H9 (cell line): ENCODE results near the gene PTGDR. TPM values are rescaled to one million over a fixed set of nuclear protein-coding genes. Genes with fewer than 3 reads are reported as not detected.

Experiments used
- DNase-seq: peaks from one replicate; pipeline ENCODE4 v3.0.0-alpha.2; 2017
- H2AFZ ChIP-seq: one replicate; pipeline ENCODE4 v1.6.1; 2013; ENCODE audit warnings: mild to moderate bottlenecking, low read length, control low read depth, moderate library complexity
- H2AK5ac ChIP-seq: 2 replicates; pipeline ENCODE4 v1.6.1; 2013; ENCODE audit warnings: low read length, control low read depth, mixed read lengths; ENCODE audit not compliant: insufficient read length
- H2BK120ac ChIP-seq: one replicate; pipeline ENCODE4 v1.6.1; 2013; ENCODE audit warnings: low read depth, mild to moderate bottlenecking, low read length, control low read depth, inconsistent platforms; ENCODE audit not compliant: poor library complexity, severe bottlenecking
- H2BK12ac ChIP-seq: 2 replicates; pipeline ENCODE4 v1.6.1; 2013; ENCODE audit warnings: low read length, control low read depth, mixed read lengths, low read depth; ENCODE audit not compliant: insufficient read length
- H2BK15ac ChIP-seq: 2 replicates; pipeline ENCODE4 v1.6.1; 2013; ENCODE audit warnings: low read depth, low read length, control low read depth
- H2BK20ac ChIP-seq: one replicate; pipeline ENCODE4 v1.6.1; 2013; ENCODE audit warnings: low read depth, mild to moderate bottlenecking, low read length, control low read depth, inconsistent platforms; ENCODE audit not compliant: poor library complexity, severe bottlenecking
- H2BK5ac ChIP-seq: 2 replicates; pipeline ENCODE4 v1.6.1; 2013; ENCODE audit warnings: low read length, control low read depth, mixed read lengths; ENCODE audit not compliant: insufficient read length
- H3K14ac ChIP-seq: 2 replicates; pipeline ENCODE4 v1.6.1; 2013; ENCODE audit warnings: low read length, control low read depth; ENCODE audit not compliant: insufficient read depth
- H3K18ac ChIP-seq: 2 replicates; pipeline ENCODE4 v1.6.1; 2013; ENCODE audit warnings: low read depth, mild to moderate bottlenecking, mixed read lengths, low read length, control low read depth; ENCODE audit not compliant: insufficient read length
- H3K23ac ChIP-seq: 2 replicates; pipeline ENCODE4 v1.6.1; 2013; ENCODE audit warnings: low read length, control low read depth, mixed read lengths, low read depth; ENCODE audit not compliant: insufficient read length
- H3K23me2 ChIP-seq: 2 replicates; pipeline ENCODE4 v1.6.1; 2013; ENCODE audit warnings: low read depth, mild to moderate bottlenecking, mixed read lengths, low read length, control low read depth; ENCODE audit not compliant: insufficient read length, poor library complexity, severe bottlenecking
- H3K27ac ChIP-seq: 2 replicates; pipeline ENCODE4 v1.5.1; 2013; ENCODE audit warnings: low read length, control low read depth, mixed read lengths, low read depth; ENCODE audit not compliant: insufficient read length
- H3K27me3 ChIP-seq: 2 replicates; pipeline ENCODE4 v1.6.1; 2013; ENCODE audit warnings: low read length, control low read depth, inconsistent platforms; ENCODE audit not compliant: insufficient read depth
- H3K4ac ChIP-seq: 2 replicates; pipeline ENCODE4 v1.6.1; 2013; ENCODE audit warnings: low read depth, mild to moderate bottlenecking, control low read depth, inconsistent platforms, low read length, moderate library complexity
- H3K4me1 ChIP-seq: 2 replicates; pipeline ENCODE4 v1.6.1; 2013; ENCODE audit warnings: low read length, control low read depth, inconsistent platforms; ENCODE audit not compliant: insufficient read depth
- H3K4me2 ChIP-seq: 2 replicates; pipeline ENCODE4 v1.6.1; 2013; ENCODE audit warnings: low read length, control low read depth, mixed read lengths; ENCODE audit not compliant: insufficient read length, insufficient read depth
- H3K56ac ChIP-seq: 2 replicates; pipeline ENCODE4 v1.6.1; 2013; ENCODE audit warnings: low read depth, mild to moderate bottlenecking, mixed read lengths, low read length, control low read depth; ENCODE audit not compliant: insufficient read length
- H3K79me1 ChIP-seq: 2 replicates; pipeline ENCODE4 v1.6.1; 2013; ENCODE audit warnings: low read depth, mild to moderate bottlenecking, moderate library complexity, low read length, control low read depth, inconsistent platforms; ENCODE audit not compliant: insufficient read depth, poor library complexity, severe bottlenecking
- H3K79me2 ChIP-seq: 2 replicates; pipeline ENCODE4 v1.6.1; 2013; ENCODE audit warnings: low read length, control low read depth, inconsistent platforms; ENCODE audit not compliant: insufficient read depth
- H3K9ac ChIP-seq: 2 replicates; pipeline ENCODE4 v1.6.1; 2013; ENCODE audit warnings: low read length, control low read depth, mixed read lengths; ENCODE audit not compliant: insufficient read length; ENCODE audit errors: extremely low read depth
- H3K9me3 ChIP-seq: one replicate; pipeline ENCODE4 v1.6.1; 2013; ENCODE audit warnings: low read depth, low read length, inconsistent platforms; ENCODE audit not compliant: control insufficient read depth
- H3T11ph ChIP-seq: one replicate; pipeline ENCODE4 v1.6.1; 2013; ENCODE audit warnings: mild to moderate bottlenecking, low read length, control low read depth, inconsistent platforms
- H4K20me1 ChIP-seq: one replicate; pipeline ENCODE4 v1.6.1; 2013; ENCODE audit not compliant: control insufficient read depth, insufficient read length, insufficient read depth
- H4K5ac ChIP-seq: 2 replicates; pipeline ENCODE4 v1.6.1; 2013; ENCODE audit warnings: low read depth, mild to moderate bottlenecking, mixed read lengths, low read length, control low read depth; ENCODE audit not compliant: insufficient read length
- H4K8ac ChIP-seq: replicated peaks from 2 replicates; pipeline ENCODE4 v1.6.1; 2013; ENCODE audit warnings: low read length, control low read depth, mixed read lengths, low read depth; ENCODE audit not compliant: insufficient read length
- H4K91ac ChIP-seq: 2 replicates; pipeline ENCODE4 v1.6.1; 2013; ENCODE audit warnings: low read depth, mild to moderate bottlenecking, moderate library complexity, mixed read lengths, low read length, control low read depth; ENCODE audit not compliant: insufficient read length
- H3K27ac Mint-ChIP-seq, 3 experiments: 2 replicates in 2 of 3; 3 replicates in 1 of 3; pipeline ENCODE4 v1.8.0; 2020 to 2021; ENCODE audit warnings: mixed read lengths in 3 of 3, mild to moderate bottlenecking in 1 of 3, moderate library complexity in 1 of 3
- H3K27me3 Mint-ChIP-seq: 2 replicates; pipeline ENCODE4 v1.8.0; 2021; ENCODE audit warnings: low read depth, mild to moderate bottlenecking, moderate library complexity, mixed read lengths
- H3K36me3 Mint-ChIP-seq, 3 experiments: 2 replicates in 2 of 3; 3 replicates in 1 of 3; pipeline ENCODE4 v1.8.0; 2020 to 2021; ENCODE audit warnings: low read depth in 3 of 3, mixed read lengths in 3 of 3; ENCODE audit not compliant: insufficient read depth in 1 of 3
- H3K4me1 Mint-ChIP-seq, 2 experiments: 2 replicates each; pipeline ENCODE4 v1.8.0; 2020; ENCODE audit warnings: mixed read lengths in 2 of 2
- H3K4me3 Mint-ChIP-seq, 2 experiments: 2 replicates in 1 of 2; 3 replicates in 1 of 2; pipeline ENCODE4 v1.8.0; 2020 to 2021; ENCODE audit warnings: mild to moderate bottlenecking in 2 of 2, mixed read lengths in 2 of 2, moderate library complexity in 1 of 2
- H3K9me3 Mint-ChIP-seq, 2 experiments: 2 replicates in 1 of 2; 3 replicates in 1 of 2; pipeline ENCODE4 v1.8.0; 2020; ENCODE audit warnings: mild to moderate bottlenecking in 2 of 2, mixed read lengths in 2 of 2, moderate library complexity in 1 of 2
- WGBS: extraction: QIAGEN DNeasy Blood & Tissue Kit; methylation state at CpG from one replicate; pipeline ENCODE4 v1.1.7; 2013; ENCODE audit warnings: missing lambda C conversion rate, low lambda C conversion rate, mixed read lengths; ENCODE audit not compliant: insufficient read length; ENCODE audit errors: extremely low coverage; 5-methylcytosine and 5-hydroxymethylcytosine counted together
- total RNA-seq: library from RNA; stranded (reverse); gene quantifications from 2 replicates; pipeline ENCODE4 v1.2.1, GENCODE V29; 2021
- TF ChIP-seq, protein P1 (sequence below): fragments of 200-600 bp; sonication (generic); conservative IDR thresholded peaks from 3 replicates; pipeline ENCODE4 v1.8.0; 2021; ENCODE audit warnings: antibody characterized with exemption, mild to moderate bottlenecking

The PTGDR gene
- total RNA-seq, 1 experiment from 2014 or later = not detected

DNA sequence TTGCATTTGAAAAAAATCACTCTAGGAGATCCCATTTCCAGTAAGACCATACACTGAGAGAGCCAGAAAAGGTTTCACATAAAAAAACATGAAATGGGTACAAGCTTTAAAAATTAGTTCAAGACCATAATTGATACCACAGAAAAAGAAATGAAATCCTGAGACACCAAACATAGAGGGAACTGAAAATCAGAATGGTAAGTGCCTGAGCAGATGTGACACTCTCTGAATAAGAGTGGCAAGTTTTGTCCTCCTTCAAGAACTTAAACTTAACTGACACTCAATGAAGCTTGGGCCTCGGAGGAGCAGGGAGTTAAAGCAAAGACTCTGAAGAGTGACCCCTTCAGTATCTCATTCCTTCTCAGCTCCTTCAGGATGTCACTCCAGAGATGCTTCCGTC is 23.2 kb upstream of the PTGDR start:
- Histone ChIP-seq H2BK20ac (no peak overlapping the region), H3K4me1 (no peaks in the 10 kb centered on the region), H3K18ac (no peak overlapping the region), H4K91ac (no peak overlapping the region), H2BK5ac (no peak overlapping the region), H2AFZ (no peak overlapping the region), H3K23me2 (no peaks in the 10 kb centered on the region), H3K4ac (no peak overlapping the region), H3K27ac (no peak overlapping the region), H3K9me3 (no peaks in the 10 kb centered on the region), H2BK15ac (no peak overlapping the region), H3K56ac (no peak overlapping the region), H3K79me1 (no peaks in the 10 kb centered on the region), H3K9ac (no peak overlapping the region), H2BK12ac (no peak overlapping the region), H3K79me2 (no peaks in the 10 kb centered on the region), H2BK120ac (no peak overlapping the region), H2AK5ac (no peak overlapping the region), H3K4me2 (no peak overlapping the region), H4K20me1 (no peaks in the 10 kb centered on the region), H3K14ac (no peak overlapping the region), H3T11ph (no peak overlapping the region), H4K5ac (no peak overlapping the region), H4K8ac (no peak overlapping the region), H3K27me3 (no peaks in the 10 kb centered on the region), H3K23ac (no peak overlapping the region)
- no peak overlapping the region for H3K4me3 Mint-ChIP-seq
- no CpG with 5 or more reads among the region's 2 CpGs for WGBS
- H3K36me3 Mint-ChIP-seq = peaks cover 0 to 7% (median 4%) of the 10 kb centered on the region in 3 experiments; a peak in 2 of 7 replicates
- no peak for DNase-seq
- H3K27ac Mint-ChIP-seq = no peak overlapping the region
- peaks cover 5% of the 10 kb centered on the region in 2 experiments; a peak in 3 of 4 replicates for H3K4me1 Mint-ChIP-seq
- H3K27me3 Mint-ChIP-seq = peaks cover 5% of the 10 kb centered on the region; the same call in 1 of the 2 replicates
- TF ChIP-seq, protein P1, sequence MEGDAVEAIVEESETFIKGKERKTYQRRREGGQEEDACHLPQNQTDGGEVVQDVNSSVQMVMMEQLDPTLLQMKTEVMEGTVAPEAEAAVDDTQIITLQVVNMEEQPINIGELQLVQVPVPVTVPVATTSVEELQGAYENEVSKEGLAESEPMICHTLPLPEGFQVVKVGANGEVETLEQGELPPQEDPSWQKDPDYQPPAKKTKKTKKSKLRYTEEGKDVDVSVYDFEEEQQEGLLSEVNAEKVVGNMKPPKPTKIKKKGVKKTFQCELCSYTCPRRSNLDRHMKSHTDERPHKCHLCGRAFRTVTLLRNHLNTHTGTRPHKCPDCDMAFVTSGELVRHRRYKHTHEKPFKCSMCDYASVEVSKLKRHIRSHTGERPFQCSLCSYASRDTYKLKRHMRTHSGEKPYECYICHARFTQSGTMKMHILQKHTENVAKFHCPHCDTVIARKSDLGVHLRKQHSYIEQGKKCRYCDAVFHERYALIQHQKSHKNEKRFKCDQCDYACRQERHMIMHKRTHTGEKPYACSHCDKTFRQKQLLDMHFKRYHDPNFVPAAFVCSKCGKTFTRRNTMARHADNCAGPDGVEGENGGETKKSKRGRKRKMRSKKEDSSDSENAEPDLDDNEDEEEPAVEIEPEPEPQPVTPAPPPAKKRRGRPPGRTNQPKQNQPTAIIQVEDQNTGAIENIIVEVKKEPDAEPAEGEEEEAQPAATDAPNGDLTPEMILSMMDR = no peak
- H3K9me3 Mint-ChIP-seq = peaks cover 0 to 4% of the 10 kb centered on the region in 2 experiments; a peak in 1 of 5 replicates
